H1 (cell line): Measurements from ENCODE around the gene CALCOCO2.

Experiments used
- CTCF ChIP-seq, 3 experiments: IDR thresholded peaks; 1 replicate in 2 of 3; 2 replicates in 1 of 3; pipeline versions ENCODE4 v1.5.1 to v1.6.1; 2011; ENCODE audit warnings: low read length in 3 of 3, mild to moderate bottlenecking in 3 of 3, inconsistent platforms in 2 of 3, low read depth in 1 of 3, moderate library complexity in 1 of 3; ENCODE audit not compliant: insufficient read depth in 1 of 3; ENCODE audit errors: control extremely low read depth in 1 of 3
- HDAC2 ChIP-seq, 2 experiments: fragments of 300-600 bp in 1 of 2; sonication (generic) in 1 of 2; IDR thresholded peaks; 2 replicates each; pipeline ENCODE4 v1.6.1; 2011 to 2012; ENCODE audit warnings: low read depth in 2 of 2, low read length in 2 of 2, mild to moderate bottlenecking in 2 of 2, moderate library complexity in 2 of 2, borderline replicate concordance in 1 of 2, inconsistent platforms in 1 of 2
- HDAC6 ChIP-seq: IDR thresholded peaks from one replicate; pipeline ENCODE4 v1.7.1; 2012; ENCODE audit warnings: low read depth, mild to moderate bottlenecking, inconsistent platforms, low read length, moderate library complexity
- POLR2AphosphoS5 ChIP-seq: IDR thresholded peaks from 2 replicates; pipeline ENCODE4 v1.6.1; 2011; ENCODE audit warnings: low read depth, low read length
- USF2 ChIP-seq: IDR thresholded peaks from 2 replicates; pipeline ENCODE4 v1.6.1; 2011; ENCODE audit warnings: low read length, improper control_type of control experiment

- TF ChIP-seq USF2: no peak
- no peak for TF ChIP-seq POLR2AphosphoS5
- TF ChIP-seq CTCF (IDR thresholded peaks at IDR 0.05; ENCODE audit: control extremely low read depth in 1 of 3, insufficient read depth in 1 of 3, low read depth in 1 of 3, low read length in 3 of 3): no peak
- TF ChIP-seq HDAC6: no peak
- no peak for TF ChIP-seq HDAC2 (IDR thresholded peaks at IDR 0.05; ENCODE audit: borderline replicate concordance in 1 of 2, low read depth in 2 of 2, low read length in 2 of 2)
Measured at GRCh38 chr17:48834973-48835372, 4.1 kb downstream of the CALCOCO2 start.
